Measurements from ENCODE around the gene IL15RA. TPM values are rescaled to one million over a fixed set of nuclear protein-coding genes. Genes with fewer than 3 reads are reported as not detected.

IL15RA gene
- total RNA-seq, 3 donors from 2014 or later = 15.1 to 35.7 (median 25.9) TPM

GRCh38 chr10:5970066-5970465 is 7.3 kb downstream of the IL15RA start:
- Histone ChIP-seq H3K36me3 (no peaks in the 10 kb centered on the region), H3K4me3 (no peak overlapping the region), H3K27me3 (no peaks in the 10 kb centered on the region), H3K27ac (no peak overlapping the region), H3K9me3 (no peaks in the 10 kb centered on the region), H3K4me1 (peaks cover 0 to 14% of the 10 kb centered on the region in 2 donors)
- intact Hi-C loops (cut with DNase I; ENCODE audit: low total_unique reads) = no loop called here
- no peak for DNase-seq (ENCODE audit: low spot score in 2 of 2)
- TF ChIP-seq POLR2A (IDR thresholded peaks at IDR 0.05) (no peak), POLR2AphosphoS5 (IDR thresholded peaks at IDR 0.05) (no peak), CTCF (IDR thresholded peaks at IDR 0.05) (no peak)

GRCh38 chr10:5968681-5969453 is 8.5 kb downstream of the IL15RA start:
- TF ChIP-seq CTCF (IDR thresholded peaks at IDR 0.05) (no peak), POLR2AphosphoS5 (IDR thresholded peaks at IDR 0.05) (no peak), POLR2A (IDR thresholded peaks at IDR 0.05) (no peak)

GRCh38 chr10:5968037-5968680 is 9.2 kb downstream of the IL15RA start:
- no peak for TF ChIP-seq POLR2AphosphoS5 (IDR thresholded peaks at IDR 0.05)
- DNase-seq (ENCODE audit: low spot score in 2 of 2) = peak; percentile 7 to 15
- no peaks in the 10 kb centered on the region for H3K27me3 ChIP-seq
- peak overlapping the region in 1 of 2 donors; percentile 4 for H3K27ac ChIP-seq
- no peaks in the 10 kb centered on the region for H3K36me3 ChIP-seq
- no peaks in the 10 kb centered on the region for H3K9me3 ChIP-seq
- H3K4me1 ChIP-seq = peaks cover 0 to 14% of the 10 kb centered on the region in 2 donors
- no peak overlapping the region for H3K4me3 ChIP-seq
- intact Hi-C loops (cut with DNase I; ENCODE audit: low total_unique reads) = loop anchor here (5.0 kb wide), 1 partner anchor 1444 kb away; the partner anchor contains the start of gene SFMBT2

More at GRCh38 chr10:5968681-5969453, 8.5 kb downstream of the IL15RA start:
- Histone ChIP-seq H3K27ac (peak overlapping the region in 1 of 2 donors; percentile 4), H3K36me3 (no peaks in the 10 kb centered on the region), H3K9me3 (no peaks in the 10 kb centered on the region), H3K4me3 (no peak overlapping the region), H3K27me3 (no peaks in the 10 kb centered on the region), H3K4me1 (peaks cover 0 to 14% of the 10 kb centered on the region in 2 donors)
- peak; percentile 11 to 43 for DNase-seq (ENCODE audit: low spot score in 2 of 2)
- intact Hi-C loops (cut with DNase I; ENCODE audit: low total_unique reads) = loop anchor here (5.0 kb wide), 1 partner anchor 1443 kb away; the partner anchor contains the start of gene SFMBT2

GRCh38 chr10:5965266-5965665 is 12.1 kb downstream of the IL15RA start:
- H3K4me1 ChIP-seq = no peaks in the 10 kb centered on the region
- H3K27ac ChIP-seq = no peak overlapping the region
- H3K9me3 ChIP-seq = no peaks in the 10 kb centered on the region
- no peak overlapping the region for H3K4me3 ChIP-seq
- TF ChIP-seq CTCF (IDR thresholded peaks at IDR 0.05) (no peak), POLR2A (IDR thresholded peaks at IDR 0.05) (no peak), POLR2AphosphoS5 (IDR thresholded peaks at IDR 0.05) (no peak)
- peak; percentile 9 to 28 for DNase-seq (ENCODE audit: low spot score in 2 of 2)
- no peaks in the 10 kb centered on the region for H3K27me3 ChIP-seq
- intact Hi-C loops (cut with DNase I; ENCODE audit: low total_unique reads) = loop anchor here (5.0 kb wide), 1 partner anchor 1447 kb away; the partner anchor contains the start of gene SFMBT2
- no peaks in the 10 kb centered on the region for H3K36me3 ChIP-seq

- H3K27ac ChIP-seq = no peak overlapping the region
- H3K4me3 ChIP-seq = no peak overlapping the region
- no peaks in the 10 kb centered on the region for H3K27me3 ChIP-seq
- intact Hi-C loops (cut with DNase I; ENCODE audit: low total_unique reads) = loop anchor here (5.0 kb wide), 1 partner anchor 1448 kb away; the partner anchor contains the start of gene SFMBT2
- no peaks in the 10 kb centered on the region for H3K9me3 ChIP-seq
- H3K36me3 ChIP-seq = no peaks in the 10 kb centered on the region
- no peaks in the 10 kb centered on the region for H3K4me1 ChIP-seq
- TF ChIP-seq CTCF (IDR thresholded peaks at IDR 0.05) (no peak), POLR2A (IDR thresholded peaks at IDR 0.05) (no peak), POLR2AphosphoS5 (IDR thresholded peaks at IDR 0.05) (no peak)
- peak; percentile 7 to 38 for DNase-seq (ENCODE audit: low spot score in 2 of 2)
These were observed 12.6 kb downstream of the IL15RA start for GRCh38 chr10:5964736-5965135.
